RWPE2 (cell line): ENCODE measurements around the gene KIAA1328.

Experiments used
- ATAC-seq: fragments of 200-7000 bp; cut with Tn5 transposase; 3 replicates; pipeline ENCODE4 v1.9.1; 2021; ENCODE audit warnings: low read depth
- DNase-seq: peaks from one replicate; pipeline ENCODE4 v3.0.0-alpha.2; 2020; ENCODE audit warnings: low spot score
- H3K27ac ChIP-seq: fragments of 450-650 bp; 2 replicates; pipeline ENCODE4 v1.5.1; 2017; ENCODE audit warnings: mild to moderate bottlenecking; ENCODE audit not compliant: poor library complexity, severe bottlenecking
- H3K27me3 ChIP-seq: fragments of 250-450 bp; sonication (Bioruptor Pico); 2 replicates; pipeline ENCODE4 v1.5.1; 2021; ENCODE audit warnings: mild to moderate bottlenecking, moderate library complexity; ENCODE audit not compliant: insufficient read depth, poor library complexity, severe bottlenecking
- H3K36me3 ChIP-seq: fragments of 250-450 bp; sonication (Bioruptor Pico); 2 replicates; pipeline ENCODE4 v1.5.1; 2020; ENCODE audit warnings: low read depth, mild to moderate bottlenecking, moderate library complexity
- H3K4me1 ChIP-seq: fragments of 250-450 bp; sonication (Bioruptor Pico); 2 replicates; pipeline ENCODE4 v1.5.1; 2021; ENCODE audit warnings: mild to moderate bottlenecking, moderate library complexity; ENCODE audit not compliant: insufficient read depth, poor library complexity, severe bottlenecking
- H3K4me3 ChIP-seq: fragments of 250-450 bp; sonication (Bioruptor Pico); 2 replicates; pipeline ENCODE4 v1.5.1; 2021; ENCODE audit warnings: mild to moderate bottlenecking, moderate library complexity; ENCODE audit not compliant: severe bottlenecking
- H3K9me3 ChIP-seq: fragments of 250-450 bp; sonication (Bioruptor Pico); 2 replicates; pipeline ENCODE4 v1.5.1; 2021; ENCODE audit warnings: mild to moderate bottlenecking, moderate library complexity; ENCODE audit not compliant: severe bottlenecking
- CTCF ChIP-seq: fragments of 450-650 bp; IDR thresholded peaks from one replicate; pipeline ENCODE4 v1.5.1; 2017; ENCODE audit warnings: mild to moderate bottlenecking, moderate library complexity; ENCODE audit not compliant: poor library complexity, severe bottlenecking

The KIAA1328 gene

DNA sequence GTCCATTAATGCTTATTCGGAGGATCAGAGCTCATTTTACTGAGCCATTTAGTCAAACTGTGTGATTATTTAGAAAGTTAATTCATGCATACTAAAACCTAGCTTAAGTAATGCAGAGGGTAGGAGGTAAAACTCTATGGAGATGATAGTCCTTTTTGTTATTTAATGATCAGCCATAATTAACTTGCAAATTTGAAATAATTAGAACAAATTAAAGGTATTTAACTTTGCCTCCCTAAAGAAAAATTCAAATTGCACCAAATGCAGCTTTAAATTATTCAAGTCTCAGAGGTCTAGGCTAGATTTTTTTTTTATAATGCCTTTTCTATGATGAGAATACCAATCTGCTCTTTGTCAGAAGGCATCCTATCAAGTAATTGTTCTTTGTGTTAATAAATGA, 310.9 kb downstream of the KIAA1328 start:
- no peaks in the 10 kb centered on the region for H3K9me3 ChIP-seq
- no peaks in the 10 kb centered on the region for H3K4me1 ChIP-seq
- no peak for DNase-seq
- no peaks in the 10 kb centered on the region for H3K36me3 ChIP-seq
- no peak for TF ChIP-seq CTCF
- no peaks in the 10 kb centered on the region for H3K27me3 ChIP-seq
- ATAC-seq, result no peak
- H3K4me3 ChIP-seq, result no peak overlapping the region
- H3K27ac ChIP-seq, result no peak overlapping the region

DNA sequence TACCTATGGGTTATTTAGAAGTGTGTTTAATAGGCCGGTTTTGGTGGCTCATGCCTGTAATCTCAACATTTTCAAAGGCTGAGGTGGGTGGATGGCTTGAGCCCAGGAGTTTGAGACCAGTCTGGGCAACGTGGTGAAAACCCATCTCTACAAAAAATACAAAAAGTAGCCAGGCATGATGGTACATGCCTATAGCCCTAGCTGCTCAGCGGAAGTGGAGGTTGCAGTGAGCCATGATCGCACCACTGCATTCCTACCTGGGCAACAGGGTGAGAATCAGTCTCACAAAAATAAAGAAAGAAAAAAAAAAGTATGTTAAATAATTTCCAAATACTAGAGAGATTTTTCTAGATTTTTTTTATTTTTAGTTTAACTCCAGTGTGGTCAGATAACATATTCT, 316.0 kb downstream of the KIAA1328 start:
- H3K36me3 ChIP-seq, result no peaks in the 10 kb centered on the region
- ATAC-seq (peak; percentile 21; the same call in 1 of the 3 replicates), DNase-seq (no peak)
- no peak overlapping the region for H3K27ac ChIP-seq
- H3K4me1 ChIP-seq, result no peaks in the 10 kb centered on the region
- no peak overlapping the region for H3K4me3 ChIP-seq
- no peak for TF ChIP-seq CTCF
- H3K27me3 ChIP-seq, result no peaks in the 10 kb centered on the region
- H3K9me3 ChIP-seq, result no peaks in the 10 kb centered on the region

DNA sequence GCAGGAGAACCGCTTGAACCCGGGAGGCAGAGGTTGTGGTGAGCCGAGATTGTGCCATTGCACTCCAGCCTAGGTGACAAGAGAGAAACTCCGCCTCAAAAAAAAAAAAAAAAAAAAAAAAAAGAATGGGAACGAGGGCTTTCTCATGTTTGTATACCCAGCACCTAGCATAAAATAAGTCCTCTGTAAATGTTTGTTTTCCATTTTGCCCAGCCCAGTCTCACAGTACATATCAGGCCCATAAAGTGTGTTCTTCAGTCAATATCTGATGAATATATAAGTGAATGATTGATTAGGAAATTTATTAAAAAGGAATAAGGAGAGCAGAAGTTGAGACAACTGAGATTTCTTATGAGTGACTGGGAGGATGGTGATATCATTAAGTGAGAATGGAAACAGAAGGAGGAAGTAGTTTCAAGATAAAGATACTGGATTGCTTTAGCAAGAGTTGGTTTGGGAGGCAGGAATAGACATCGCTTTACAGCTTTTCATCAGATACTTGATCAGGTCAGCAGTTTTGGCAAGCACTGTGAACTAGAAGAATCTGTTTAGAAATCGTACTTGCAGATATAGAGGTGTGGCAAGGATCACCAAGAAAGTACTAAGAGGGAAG, 327.5 kb downstream of the KIAA1328 start:
- ATAC-seq, result no peak

DNA sequence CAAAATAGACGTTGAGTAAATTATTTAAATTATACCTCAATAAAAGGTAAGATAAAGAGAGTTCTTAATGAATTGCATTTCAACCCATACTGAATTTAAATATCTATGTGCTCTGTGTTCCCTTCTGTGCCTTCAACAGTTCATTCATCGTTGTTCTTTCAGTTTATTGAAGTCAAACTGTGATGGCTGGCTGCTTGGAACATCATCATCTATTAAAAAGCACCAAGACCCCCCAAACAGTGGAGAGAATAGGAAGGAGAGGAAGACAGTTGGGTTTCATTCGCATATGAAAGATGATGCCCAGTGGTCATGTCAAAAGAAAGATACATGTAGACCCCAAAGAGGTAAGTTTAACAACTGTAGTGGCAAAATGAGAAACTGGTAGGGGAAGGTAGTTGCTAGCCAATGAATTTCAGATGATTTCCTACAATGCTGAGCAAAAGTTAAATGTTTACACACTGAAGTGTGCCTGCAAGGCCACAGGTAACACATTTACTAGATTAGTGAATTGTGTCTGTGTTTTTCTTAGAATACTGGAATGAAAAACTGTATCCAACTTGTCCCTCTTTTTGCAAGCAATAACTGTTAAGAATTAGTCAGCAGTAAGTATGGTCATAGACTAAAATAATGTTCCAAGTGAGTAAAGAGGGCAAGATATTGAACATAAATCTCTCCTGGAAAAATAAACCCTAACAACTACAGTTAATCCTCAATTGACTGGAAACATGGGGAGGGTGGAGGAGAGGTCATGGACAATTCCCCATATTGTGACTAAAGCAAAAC, 331.3 kb downstream of the KIAA1328 start:
- H3K36me3 ChIP-seq, result no peaks in the 10 kb centered on the region
- H3K27me3 ChIP-seq, result no peaks in the 10 kb centered on the region
- no peak overlapping the region for H3K4me3 ChIP-seq
- no peak for DNase-seq
- H3K9me3 ChIP-seq, result no peaks in the 10 kb centered on the region
- TF ChIP-seq CTCF, result no peak
- ATAC-seq, result no peak
- H3K4me1 ChIP-seq, result no peaks in the 10 kb centered on the region
- no peak overlapping the region for H3K27ac ChIP-seq

More for the DNA sequence above, 327.5 kb downstream of the KIAA1328 start:
- TF ChIP-seq CTCF, result no peak
- H3K27me3 ChIP-seq, result no peaks in the 10 kb centered on the region
- no peaks in the 10 kb centered on the region for H3K9me3 ChIP-seq
- DNase-seq, result no peak
- H3K4me3 ChIP-seq, result no peak overlapping the region
- H3K27ac ChIP-seq, result no peak overlapping the region
- no peaks in the 10 kb centered on the region for H3K36me3 ChIP-seq
- H3K4me1 ChIP-seq, result no peaks in the 10 kb centered on the region

- ATAC-seq (no peak), DNase-seq (no peak)
- Histone ChIP-seq H3K27ac (no peak overlapping the region), H3K4me3 (no peak overlapping the region), H3K4me1 (no peaks in the 10 kb centered on the region), H3K9me3 (no peaks in the 10 kb centered on the region), H3K36me3 (no peaks in the 10 kb centered on the region), H3K27me3 (no peaks in the 10 kb centered on the region)
- TF ChIP-seq CTCF, result no peak
Measured at GRCh38 chr18:37161491-37161890, 332.6 kb downstream of the KIAA1328 start.
